ENCODE results near the gene SRP54. TPM values are rescaled to one million over a fixed set of nuclear protein-coding genes. Genes with fewer than 3 reads are reported as not detected.

SRP54 gene
- total RNA-seq, 1 experiment from 2014 or later, result 75.5 TPM

GRCh38 chr14:35020713-35021112 is 37.9 kb downstream of the SRP54 start:
- Histone ChIP-seq H3K27me3 (ENCODE audit: low read length) (no peaks in the 10 kb centered on the region), H3K9me2 (replicated peaks; ENCODE audit: low read length) (no peaks in the 10 kb centered on the region), H3F3A (ENCODE audit: low read length, unreplicated experiment) (no peaks in the 10 kb centered on the region), H3K27ac (ENCODE audit: low read length) (no peak overlapping the region), H3K79me2 (ENCODE audit: low read length) (no peaks in the 10 kb centered on the region), H3K4me1 (ENCODE audit: insufficient read depth, low read length) (no peaks in the 10 kb centered on the region), H3K9ac (ENCODE audit: low read length) (no peak overlapping the region), H3K9me3 (ENCODE audit: low read length) (no peaks in the 10 kb centered on the region), H4K20me1 (ENCODE audit: low read length) (no peaks in the 10 kb centered on the region), H3K36me3 (ENCODE audit: low read depth, low read length) (peaks cover 26% of the 10 kb centered on the region), H3K4me3 (ENCODE audit: low read length) (no peak overlapping the region), H3K4me2 (ENCODE audit: low read length) (no peak overlapping the region), H2AFZ (ENCODE audit: low read length) (no peak overlapping the region)
- DNase-seq (no peak), ATAC-seq (no peak)
- POLR2A ChIA-PET (ENCODE audit: unreplicated experiment), result no interaction called here
- no TSS peak for BruUV-seq (replicated peaks)
- TF ChIP-seq EZH2 (IDR thresholded peaks at IDR 0.05; ENCODE audit: low read length, unreplicated experiment) (no peak), CTCF (conservative IDR thresholded peaks at IDR 0.05; ENCODE audit: low read depth, low read length) (no peak), EZH2phosphoT487 (IDR thresholded peaks at IDR 0.05; ENCODE audit: borderline replicate concordance, low read length) (no peak)
- CTCF ChIA-PET, result no interaction called here
- intact Hi-C loops (cut with micrococcal nuclease), result no loop called here

GRCh38 chr14:35028435-35028834 is 45.6 kb downstream of the SRP54 start:
- H3F3A ChIP-seq (ENCODE audit: low read length, unreplicated experiment), result no peaks in the 10 kb centered on the region
- intact Hi-C loops (cut with micrococcal nuclease), result no loop called here
- H3K9me3 ChIP-seq (ENCODE audit: low read length), result no peaks in the 10 kb centered on the region
- H3K9me2 ChIP-seq (replicated peaks; ENCODE audit: low read length), result no peaks in the 10 kb centered on the region
- no peak overlapping the region for H3K9ac ChIP-seq (ENCODE audit: low read length)
- no peak overlapping the region for H3K27ac ChIP-seq (ENCODE audit: low read length)
- H4K20me1 ChIP-seq (ENCODE audit: low read length), result no peaks in the 10 kb centered on the region
- no peak overlapping the region for H2AFZ ChIP-seq (ENCODE audit: low read length)
- ATAC-seq, result no peak
- CTCF ChIA-PET, result interaction anchor here (0.6 kb wide), 1 partner anchor 153 kb away, joined by 4 read pairs; the partner anchor contains the start of gene BAZ1A
- H3K79me2 ChIP-seq (ENCODE audit: low read length), result no peaks in the 10 kb centered on the region
- TF ChIP-seq EZH2phosphoT487 (IDR thresholded peaks at IDR 0.05; ENCODE audit: borderline replicate concordance, low read length) (no peak), EZH2 (IDR thresholded peaks at IDR 0.05; ENCODE audit: low read length, unreplicated experiment) (no peak), CTCF (conservative IDR thresholded peaks at IDR 0.05; ENCODE audit: low read depth, low read length) (no peak)
- POLR2A ChIA-PET (ENCODE audit: unreplicated experiment), result interaction anchor here (0.7 kb wide), 1 partner anchor 17 kb away, joined by 3 read pairs; the partner anchor contains the start of gene FAM177A1
- no peaks in the 10 kb centered on the region for H3K27me3 ChIP-seq (ENCODE audit: low read length)
- H3K4me3 ChIP-seq (ENCODE audit: low read length), result no peak overlapping the region
- no peaks in the 10 kb centered on the region for H3K4me1 ChIP-seq (ENCODE audit: insufficient read depth, low read length)
- H3K4me2 ChIP-seq (ENCODE audit: low read length), result no peak overlapping the region
- BruUV-seq (replicated peaks), result no TSS peak
- DNase-seq, result no peak
- peaks cover 17% of the 10 kb centered on the region for H3K36me3 ChIP-seq (ENCODE audit: low read depth, low read length)

GRCh38 chr14:35032562-35032961 is 49.8 kb downstream of the SRP54 start:
- no peaks in the 10 kb centered on the region for H3K4me1 ChIP-seq (ENCODE audit: insufficient read depth, low read length)
- ATAC-seq (no peak), DNase-seq (no peak)
- CTCF ChIA-PET, result no interaction called here
- H3F3A ChIP-seq (ENCODE audit: low read length, unreplicated experiment), result no peaks in the 10 kb centered on the region
- no peak overlapping the region for H3K4me3 ChIP-seq (ENCODE audit: low read length)
- H4K20me1 ChIP-seq (ENCODE audit: low read length), result no peaks in the 10 kb centered on the region
- no peak for TF ChIP-seq EZH2 (IDR thresholded peaks at IDR 0.05; ENCODE audit: low read length, unreplicated experiment)
- TF ChIP-seq CTCF (conservative IDR thresholded peaks at IDR 0.05; ENCODE audit: low read depth, low read length), result no peak
- no peak overlapping the region for H3K27ac ChIP-seq (ENCODE audit: low read length)
- H3K36me3 ChIP-seq (ENCODE audit: low read depth, low read length), result peaks cover 29% of the 10 kb centered on the region
- H3K4me2 ChIP-seq (ENCODE audit: low read length), result no peak overlapping the region
- POLR2A ChIA-PET (ENCODE audit: unreplicated experiment), result no interaction called here
- no peaks in the 10 kb centered on the region for H3K27me3 ChIP-seq (ENCODE audit: low read length)
- no peaks in the 10 kb centered on the region for H3K9me2 ChIP-seq (replicated peaks; ENCODE audit: low read length)
- no TSS peak for BruUV-seq (replicated peaks)
- intact Hi-C loops (cut with micrococcal nuclease), result no loop called here
- no peaks in the 10 kb centered on the region for H3K79me2 ChIP-seq (ENCODE audit: low read length)
- no peaks in the 10 kb centered on the region for H3K9me3 ChIP-seq (ENCODE audit: low read length)
- H2AFZ ChIP-seq (ENCODE audit: low read length), result no peak overlapping the region
- no peak overlapping the region for H3K9ac ChIP-seq (ENCODE audit: low read length)
